K562 (cell line): ENCODE measurements around the gene SLC35F2. TPM values are rescaled to one million over a fixed set of nuclear protein-coding genes. Genes with fewer than 3 reads are reported as not detected.

ENCODE experiments used
- CC2D1A ChIP-seq: fragments of 450-650 bp; IDR thresholded peaks from 2 replicates; pipeline ENCODE4 v1.6.1; 2017; ENCODE audit warnings: mild to moderate bottlenecking
- EHMT2 ChIP-seq: fragments of 450-650 bp; IDR thresholded peaks from 2 replicates; pipeline ENCODE4 v1.6.1; 2018; ENCODE audit warnings: antibody characterized with exemption
- ETV1 ChIP-seq: fragments of 450-650 bp; conservative IDR thresholded peaks from 2 replicates; pipeline ENCODE4 v1.6.1; 2016; ENCODE audit warnings: missing genetic modification characterization, control low read depth, low read depth, missing compliant biosample characterization
- HDGF ChIP-seq: fragments of 450-650 bp; IDR thresholded peaks from 2 replicates; pipeline ENCODE4 v1.6.1; 2016
- HMGXB4 ChIP-seq: sonication (generic); formaldehyde crosslinking; IDR thresholded peaks from 2 replicates; pipeline ENCODE4 v1.8.1; 2023; ENCODE audit warnings: mild to moderate bottlenecking, missing genetic modification reagents
- MTA1 ChIP-seq: fragments of 450-650 bp; IDR thresholded peaks from 2 replicates; pipeline ENCODE4 v1.6.1; 2017; ENCODE audit warnings: borderline replicate concordance
- MTA2 ChIP-seq: fragments of 450-650 bp; IDR thresholded peaks from 2 replicates; pipeline ENCODE4 v1.6.1; 2016; ENCODE audit warnings: low read depth
- MYBL2 ChIP-seq, 2 experiments: fragments of 450-650 bp in 1 of 2; sonication (generic) in 1 of 2; formaldehyde crosslinking in 1 of 2; IDR thresholded peaks; 2 replicates each; pipeline versions ENCODE4 v1.6.1 to v1.8.1; 2017 to 2022; ENCODE audit warnings: borderline replicate concordance in 1 of 2, inconsistent platforms in 1 of 2, low read depth in 1 of 2, mild to moderate bottlenecking in 1 of 2, missing genetic modification reagents in 1 of 2, moderate library complexity in 1 of 2
- NCOA4 ChIP-seq: fragments of 450-650 bp; IDR thresholded peaks from 2 replicates; pipeline ENCODE4 v1.6.1; 2018; ENCODE audit warnings: mild to moderate bottlenecking; ENCODE audit not compliant: partially characterized antibody
- NFE2 ChIP-seq: IDR thresholded peaks from 2 replicates; pipeline ENCODE4 v1.6.1; 2014; ENCODE audit warnings: antibody characterized with exemption, low read depth
- NFRKB ChIP-seq: fragments of 450-650 bp; IDR thresholded peaks from 2 replicates; pipeline ENCODE4 v1.6.1; 2016; ENCODE audit warnings: low read depth
- POLR2A ChIP-seq: fragments of 450-650 bp; conservative IDR thresholded peaks from 2 replicates; pipeline ENCODE4 v1.6.1; 2016
- POLR2B ChIP-seq: fragments of 450-650 bp; IDR thresholded peaks from 2 replicates; pipeline ENCODE4 v1.6.1; 2018; ENCODE audit warnings: low read depth; ENCODE audit not compliant: partially characterized antibody
- SMARCE1 ChIP-seq: fragments of 450-650 bp; IDR thresholded peaks from 2 replicates; pipeline ENCODE4 v1.7.1; 2016; ENCODE audit warnings: mild to moderate bottlenecking
- SRSF9 ChIP-seq: fragments of 200-400 bp; formaldehyde crosslinking; IDR thresholded peaks from 2 replicates; pipeline ENCODE4 v1.6.1; 2017; ENCODE audit warnings: low read depth, low read length, borderline replicate concordance
- SUPT5H ChIP-seq: fragments of 450-650 bp; IDR thresholded peaks from 2 replicates; pipeline ENCODE4 v1.6.1; 2016
- TRIM24 ChIP-seq, 2 experiments: fragments of 450-650 bp; IDR thresholded peaks; 2 replicates each; pipeline ENCODE4 v1.6.1; 2016
- UBTF ChIP-seq, 2 experiments: IDR thresholded peaks; 2 replicates each; pipeline ENCODE4 v1.6.1; 2012; ENCODE audit warnings: improper control_type of control experiment in 2 of 2, low read depth in 2 of 2, low read length in 2 of 2, borderline replicate concordance in 1 of 2
- VEZF1 ChIP-seq: fragments of 200-800 bp; sonication (Bioruptor generic); IDR thresholded peaks from 2 replicates; pipeline ENCODE4 v1.6.1; 2017; ENCODE audit warnings: missing genetic modification characterization, missing compliant biosample characterization
- ZBTB2 ChIP-seq: fragments of 450-650 bp; IDR thresholded peaks from 2 replicates; pipeline ENCODE4 v1.6.1; 2016; ENCODE audit warnings: antibody characterized with exemption
- ZC3H4 ChIP-seq: sonication (generic); formaldehyde crosslinking; IDR thresholded peaks from 2 replicates; pipeline ENCODE4 v1.9.0; 2021; ENCODE audit warnings: missing genetic modification reagents, borderline replicate concordance
- ZNF23 ChIP-seq: fragments of 250-450 bp; sonication (Bioruptor Pico); IDR thresholded peaks from 2 replicates; pipeline ENCODE4 v1.4.0; 2020; ENCODE audit warnings: mild to moderate bottlenecking
- polyA plus RNA-seq, 8 experiments: library from polyadenylated mRNA; depleted of rRNA in 4 of 8; stranded (reverse) in 5 of 8; unstranded in 3 of 8; fragments of >200 nt; fragmentation: Nextera tagmentation in 2 of 8; fragmentation: Illumina TruSeq in 1 of 8; extraction: Ambion mirVana in 2 of 8; extraction: Trizol in 1 of 8; gene quantifications; 2 replicates each; pipeline versions ENCODE4 v1.2.1 to v1.2.3, GENCODE V29; 2011 to 2014; ENCODE audit warnings: inconsistent platforms in 1 of 8, missing spikeins in 1 of 8
- total RNA-seq, 7 experiments: library from RNA; depleted of rRNA in 6 of 7; stranded (reverse); fragments of >200 nt in 6 of 7; fragmentation: Illumina TruSeq in 2 of 7; extraction: Trizol in 2 of 7; gene quantifications; 2 replicates each; pipeline versions ENCODE4 v1.2.1 to v1.2.3, GENCODE V29; 2011 to 2021; ENCODE audit warnings: low replicate concordance in 1 of 7

Gene SLC35F2
- total and polyA plus RNA-seq, 9 of the 15 experiments (the other 6 are each of a cell fraction or from before 2014, with no cell fraction given): 28.6 to 63.9 (median 53.4) TPM

- no peak for TF ChIP-seq MYBL2 (IDR thresholded peaks at IDR 0.05; ENCODE audit: low read depth)
- TF ChIP-seq MYBL2 (CRISPR knock-in tag; IDR thresholded peaks at IDR 0.05; ENCODE audit: borderline replicate concordance): no peak
- TF ChIP-seq UBTF (IDR thresholded peaks at IDR 0.05; ENCODE audit: borderline replicate concordance in 1 of 2, low read depth in 2 of 2, low read length in 2 of 2): no peak
- peak; percentile 33; the same call in 1 of the 2 replicates for TF ChIP-seq ZBTB2
- peak; percentile 50; the same call in 1 of the 2 replicates for TF ChIP-seq SMARCE1
- peak; percentile 38 for TF ChIP-seq NCOA4
- TF ChIP-seq POLR2B: peak; percentile 18
- TF ChIP-seq ZC3H4: no peak
- no peak for TF ChIP-seq SRSF9
- no peak for TF ChIP-seq CC2D1A
- peak; percentile 77; the same call in 1 of the 2 replicates for TF ChIP-seq MTA1
- no peak for TF ChIP-seq NFE2
- TF ChIP-seq HMGXB4: no peak
- TF ChIP-seq VEZF1: peak; percentile 58; the same call in 1 of the 2 replicates
- 0 out of 2 replicates have a peak, but pooled peaks have one; percentile 10 for TF ChIP-seq MTA2
- TF ChIP-seq SUPT5H: peak; percentile 45; the same call in 1 of the 2 replicates
- peak; percentile 69; the same call in 1 of the 2 replicates for TF ChIP-seq HDGF
- TF ChIP-seq NFRKB: no peak
- peak; percentile 81 for TF ChIP-seq ETV1 (tag)
- TF ChIP-seq TRIM24 (IDR thresholded peaks at IDR 0.05): peak in 1 of 2 experiments; percentile 17; a peak in 1 of 4 replicates
- TF ChIP-seq ZNF23 (CRISPR knock-in tag): no peak
- TF ChIP-seq POLR2A: peak; percentile 38; the same call in 1 of the 2 replicates
- 0 out of 2 replicates have a peak, but pooled peaks have one; percentile 33 for TF ChIP-seq EHMT2
Measured at GRCh38 chr11:107856981-107857517, 1.5 kb downstream of the SLC35F2 start (continued).
